Skeletal muscle tissue (tissue), 4 donors: ENCODE results near the gene CHTOP. TPM values are rescaled to one million over a fixed set of nuclear protein-coding genes. Genes with fewer than 3 reads are reported as not detected.
"Not testable (repeated sequence)": the region's sequence is repeated elsewhere in the genome, so short reads cannot be mapped to it uniquely, and the experiment has no call there.

ENCODE experiments used
- H3K27ac ChIP-seq: one replicate; pipeline ENCODE4 v1.7.0; 2013; ENCODE audit warnings: mild to moderate bottlenecking, low read depth, low read length, inconsistent platforms
- H3K27me3 ChIP-seq, 3 donors: one replicate each; pipeline ENCODE4 v1.7.0; 2013; ENCODE audit warnings: low read length in 3 of 3; ENCODE audit not compliant: control insufficient read depth in 3 of 3, insufficient read depth in 3 of 3
- H3K36me3 ChIP-seq, 3 donors: one replicate each; pipeline ENCODE4 v1.7.0; 2013; ENCODE audit warnings: low read length in 3 of 3; ENCODE audit not compliant: control insufficient read depth in 3 of 3, insufficient read depth in 3 of 3
- H3K4me1 ChIP-seq, 3 donors: one replicate each; pipeline ENCODE4 v1.7.0; 2013; ENCODE audit warnings: low read length in 3 of 3, mild to moderate bottlenecking in 3 of 3; ENCODE audit not compliant: control insufficient read depth in 3 of 3, insufficient read depth in 3 of 3
- H3K4me3 ChIP-seq, 3 donors: one replicate each; pipeline ENCODE4 v1.7.0; 2013; ENCODE audit warnings: low read length in 3 of 3
- H3K9ac ChIP-seq, 3 donors: one replicate each; pipeline ENCODE4 v1.7.0; 2013; ENCODE audit warnings: low read length in 3 of 3, mild to moderate bottlenecking in 3 of 3, moderate library complexity in 2 of 3, low read depth in 1 of 3
- H3K9me3 ChIP-seq, 3 donors: one replicate each; pipeline ENCODE4 v1.7.0; 2013; ENCODE audit warnings: low read length in 3 of 3; ENCODE audit not compliant: control insufficient read depth in 3 of 3
- total RNA-seq: library from RNA; depleted of rRNA; stranded (reverse); fragments of >200 nt; gene quantifications from one replicate; pipeline ENCODE4 v1.2.3, GENCODE V29; 2014
- donor health status: Osteomylitis.

CHTOP gene, protein sequence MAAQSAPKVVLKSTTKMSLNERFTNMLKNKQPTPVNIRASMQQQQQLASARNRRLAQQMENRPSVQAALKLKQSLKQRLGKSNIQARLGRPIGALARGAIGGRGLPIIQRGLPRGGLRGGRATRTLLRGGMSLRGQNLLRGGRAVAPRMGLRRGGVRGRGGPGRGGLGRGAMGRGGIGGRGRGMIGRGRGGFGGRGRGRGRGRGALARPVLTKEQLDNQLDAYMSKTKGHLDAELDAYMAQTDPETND
- total RNA-seq: 46.4 TPM

DNA sequence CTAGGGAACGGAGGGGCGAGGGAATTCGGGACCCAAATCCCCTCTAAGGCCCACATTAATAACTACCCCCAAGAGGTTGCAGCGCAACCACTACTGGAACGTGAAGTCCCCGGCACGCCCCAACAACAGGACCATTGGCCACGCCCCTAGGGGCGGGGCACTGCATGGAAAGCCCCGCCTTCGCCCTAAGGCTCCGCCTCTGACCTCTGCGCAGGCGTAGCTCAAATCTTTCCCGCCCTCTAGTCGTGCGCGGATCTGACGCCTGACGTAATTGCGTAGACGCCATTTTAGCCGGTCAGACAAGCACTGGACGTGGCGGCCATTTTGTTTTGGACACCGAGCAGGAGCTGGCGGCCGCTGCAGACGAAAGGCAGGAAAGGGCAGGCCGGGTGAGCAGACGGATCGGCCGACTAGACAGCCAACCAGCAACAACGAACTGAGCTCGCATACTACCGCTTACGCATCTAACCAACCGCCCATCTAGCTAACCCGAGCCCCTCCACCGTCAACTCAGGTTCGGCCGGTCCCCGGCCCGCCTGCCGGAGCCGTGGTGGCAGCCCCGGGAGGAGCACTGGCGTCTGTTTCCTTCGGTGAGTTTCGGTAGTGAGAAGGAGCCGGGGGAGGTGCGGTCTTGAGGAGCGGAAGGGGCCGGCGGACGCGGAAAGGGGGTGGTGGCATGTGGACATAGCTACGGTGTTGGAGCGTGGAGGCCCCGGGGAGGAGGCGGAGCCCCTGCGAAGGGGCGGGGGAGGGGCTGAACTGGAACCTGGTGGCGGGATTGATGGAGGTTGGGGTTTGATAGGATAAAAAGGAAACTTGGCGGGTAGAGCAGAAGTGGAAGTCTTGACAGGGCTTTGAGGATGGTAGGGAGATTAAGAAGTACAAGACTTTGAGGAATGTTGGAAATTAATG is at the start of gene CHTOP:
CHTOP (plus strand) TSS at position 313 of the 912 bp plus-strand sequence. CDS start 2,523 bp downstream, outside the sequence.
- H3K4me3 ChIP-seq: peak within 1 kb of the TSS; percentile 98 to 99 (median 99)
- H3K27me3 ChIP-seq: no peaks in the 10 kb centered on the region
- H3K4me1 ChIP-seq: peaks cover 67 to 75% (median 73%) of the 10 kb centered on the region in 3 donors
- H3K36me3 ChIP-seq: peaks cover 19 to 28% (median 20%) of the 10 kb centered on the region in 3 donors
- no peaks in the 10 kb centered on the region for H3K9me3 ChIP-seq
- H3K9ac ChIP-seq: peak within 1 kb of the TSS; percentile 99 to 100 (median 100)
- H3K27ac ChIP-seq: peak within 1 kb of the TSS; percentile 99

- Histone ChIP-seq H3K4me1 (no peaks in the 10 kb centered on the region), H3K4me3 (no peak overlapping the region), H3K27ac (no peak overlapping the region), H3K9ac (no peak overlapping the region), H3K9me3 (no peaks in the 10 kb centered on the region), H3K27me3 (no peaks in the 10 kb centered on the region), H3K36me3 (no peaks in the 10 kb centered on the region)
These were observed 48.9 kb upstream of the CHTOP start for GRCh38 chr1:153585006-153585405.

DNA sequence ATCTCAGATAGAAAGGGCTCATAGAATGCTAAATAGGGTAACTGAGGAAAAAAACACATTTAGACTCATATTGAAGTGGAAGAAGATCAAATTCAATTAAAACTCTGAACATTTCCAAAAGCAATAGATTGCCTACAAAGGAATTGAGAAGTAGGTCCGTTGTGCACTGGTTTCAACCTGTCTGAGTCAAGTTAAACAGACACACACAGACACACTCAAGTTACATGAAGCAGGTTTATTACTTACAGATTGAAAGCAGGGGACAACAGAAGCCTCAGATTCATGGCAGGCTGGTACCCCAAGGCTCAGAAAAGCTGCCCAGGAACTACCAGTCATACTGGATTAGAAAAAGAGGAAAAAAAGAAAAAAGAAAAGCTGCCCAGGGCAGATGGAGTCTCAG is 47.5 kb upstream of the CHTOP start:
- Histone ChIP-seq H3K4me1 (no peaks in the 10 kb centered on the region), H3K27ac (no peak overlapping the region), H3K9ac (no peak overlapping the region), H3K36me3 (no peaks in the 10 kb centered on the region), H3K27me3 (no peaks in the 10 kb centered on the region), H3K9me3 (no peaks in the 10 kb centered on the region), H3K4me3 (no peak overlapping the region)

- H3K36me3 ChIP-seq: no peaks in the 10 kb centered on the region
- H3K4me1 ChIP-seq: no peaks in the 10 kb centered on the region
- H3K9ac ChIP-seq: no peak overlapping the region
- no peaks in the 10 kb centered on the region for H3K9me3 ChIP-seq
- no peak overlapping the region for H3K27ac ChIP-seq
- no peak overlapping the region for H3K4me3 ChIP-seq
- H3K27me3 ChIP-seq: no peaks in the 10 kb centered on the region
These were observed 46.6 kb upstream of the CHTOP start for GRCh38 chr1:153587314-153587713.

DNA sequence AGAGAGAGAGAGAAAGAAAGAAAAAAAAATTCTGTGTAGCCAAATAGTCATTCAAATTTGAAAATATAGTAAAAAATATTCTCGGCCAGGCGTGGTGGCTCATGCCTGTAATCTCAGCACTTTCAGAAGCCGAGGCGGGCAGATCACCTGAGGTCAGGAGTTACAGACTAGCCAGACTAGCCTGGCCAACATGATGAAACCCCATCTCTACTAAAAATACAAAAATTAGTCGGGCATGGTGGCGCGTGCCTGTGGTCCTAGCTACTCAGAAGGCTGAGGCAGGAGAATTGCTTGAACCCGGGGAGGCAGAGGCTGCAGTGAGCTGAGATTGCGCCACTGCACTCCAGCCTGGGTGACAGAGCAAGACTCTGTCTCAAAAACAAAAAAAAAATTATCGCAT is 45.8 kb upstream of the CHTOP start:
- H3K9ac ChIP-seq, H3K4me3 ChIP-seq, H3K4me1 ChIP-seq, H3K9me3 ChIP-seq, H3K27me3 ChIP-seq, H3K36me3 ChIP-seq, H3K27ac ChIP-seq: not testable (repeated sequence)

GRCh38 chr1:153588482-153588881 is 45.4 kb upstream of the CHTOP start:
- Histone ChIP-seq H3K9ac (no peak overlapping the region), H3K4me1 (no peaks in the 10 kb centered on the region), H3K36me3 (no peaks in the 10 kb centered on the region), H3K27ac (no peak overlapping the region), H3K27me3 (no peaks in the 10 kb centered on the region), H3K4me3 (no peak overlapping the region), H3K9me3 (no peaks in the 10 kb centered on the region)

DNA sequence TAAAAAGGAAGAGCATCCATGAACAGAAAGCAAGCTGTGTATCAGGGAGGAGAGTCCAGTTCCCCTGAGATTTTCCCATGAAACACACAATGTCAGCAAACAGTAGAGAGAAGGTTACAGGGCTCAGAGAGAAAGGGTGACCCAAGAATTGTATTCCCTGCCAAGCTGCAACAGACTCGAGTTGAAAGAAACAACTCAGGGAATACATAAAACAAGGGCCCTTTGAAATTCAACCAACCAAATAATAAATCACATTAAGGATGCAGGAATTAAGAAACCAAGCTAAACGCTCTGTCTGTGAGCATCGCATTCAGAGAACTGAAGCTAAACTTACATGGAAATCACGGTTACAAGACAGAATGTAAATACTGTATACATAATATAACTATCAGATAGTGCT is 41.1 kb upstream of the CHTOP start:
- H3K4me1 ChIP-seq: no peaks in the 10 kb centered on the region
- no peaks in the 10 kb centered on the region for H3K9me3 ChIP-seq
- H3K4me3 ChIP-seq: no peak overlapping the region
- no peaks in the 10 kb centered on the region for H3K36me3 ChIP-seq
- H3K27ac ChIP-seq: no peak overlapping the region
- H3K9ac ChIP-seq: no peak overlapping the region
- H3K27me3 ChIP-seq: no peaks in the 10 kb centered on the region

GRCh38 chr1:153597206-153597605 is 36.7 kb upstream of the CHTOP start:
- Histone ChIP-seq H3K4me1 (peaks cover 0 to 6% (median 4%) of the 10 kb centered on the region in 3 donors), H3K9me3 (no peaks in the 10 kb centered on the region), H3K27ac (no peak overlapping the region), H3K9ac (no peak overlapping the region), H3K36me3 (no peaks in the 10 kb centered on the region), H3K4me3 (no peak overlapping the region), H3K27me3 (no peaks in the 10 kb centered on the region)

GRCh38 chr1:153598309-153599172 is 35.3 kb upstream of the CHTOP start:
- Histone ChIP-seq H3K27me3 (no peaks in the 10 kb centered on the region), H3K4me3 (no peak overlapping the region), H3K9ac (peak overlapping the region in 1 of 3 donors; percentile 33), H3K27ac (no peak overlapping the region), H3K36me3 (no peaks in the 10 kb centered on the region), H3K9me3 (no peaks in the 10 kb centered on the region), H3K4me1 (peaks cover 0 to 6% (median 4%) of the 10 kb centered on the region in 3 donors)
